ENCODE measurements around the gene H2AZ1. TPM values are rescaled to one million over a fixed set of nuclear protein-coding genes. Genes with fewer than 3 reads are reported as not detected.

H2AZ1 gene
- total and polyA plus RNA-seq, 2 donors (not counting 1 experiment from before 2014, with no cell fraction given) = 132 to 275 TPM

GRCh38 chr4:99927566-99927965 lies 22.5 kb downstream of the H2AZ1 start:
- H3K9ac ChIP-seq (ENCODE audit: insufficient read depth, low read length) = no peak overlapping the region
- no peak overlapping the region for H2AFZ ChIP-seq (ENCODE audit: low read length)
- peaks cover 2% of the 10 kb centered on the region for H3K36me3 ChIP-seq (ENCODE audit: control insufficient read depth, insufficient read depth, low read length)
- no peak overlapping the region for H3K4me3 ChIP-seq (replicated peaks in 1 of 4; ENCODE audit: control extremely low read depth in 1 of 4, insufficient read depth in 1 of 4, low read depth in 3 of 4, low read length in 4 of 4)
- H3K27me3 ChIP-seq (ENCODE audit: control insufficient read depth, insufficient read depth, low read length) = no peaks in the 10 kb centered on the region
- H4K20me1 ChIP-seq (ENCODE audit: control insufficient read depth, extremely low read depth, insufficient read depth, low read length) = no peaks in the 10 kb centered on the region
- no peak overlapping the region for H3K27ac ChIP-seq (ENCODE audit: insufficient read depth, low read length)
- DNase-seq (ENCODE audit: low read depth in 2 of 2) = peak in 1 of 2 donors; percentile 22
- TF ChIP-seq EZH2 (IDR thresholded peaks at IDR 0.05; ENCODE audit: low read length, missing control alignments) = no peak
- TF ChIP-seq CTCF (conservative IDR thresholded peaks at IDR 0.05 in 1 of 2, IDR thresholded peaks at IDR 0.05 in 1 of 2; ENCODE audit: low read depth in 1 of 2, low read length in 2 of 2) = no peak
- no peaks in the 10 kb centered on the region for H3K4me1 ChIP-seq (ENCODE audit: control insufficient read depth, extremely low read depth, insufficient read depth, low read length)
- no peaks in the 10 kb centered on the region for H3K9me3 ChIP-seq (ENCODE audit: control insufficient read depth, insufficient read depth, low read depth, low read length)
- peaks cover 21% of the 10 kb centered on the region for H3K79me2 ChIP-seq (ENCODE audit: control insufficient read depth, insufficient read depth, low read length)
- H3K4me2 ChIP-seq (ENCODE audit: extremely low read depth, insufficient read depth, low read length) = no peak overlapping the region

- Histone ChIP-seq H3K79me2 (ENCODE audit: control insufficient read depth, insufficient read depth, low read length) (no peaks in the 10 kb centered on the region), H2AFZ (ENCODE audit: low read length) (no peak overlapping the region), H3K27ac (ENCODE audit: insufficient read depth, low read length) (no peak overlapping the region), H3K27me3 (ENCODE audit: control insufficient read depth, insufficient read depth, low read length) (no peaks in the 10 kb centered on the region), H3K36me3 (ENCODE audit: control insufficient read depth, insufficient read depth, low read length) (no peaks in the 10 kb centered on the region), H3K4me3 (replicated peaks in 1 of 4; ENCODE audit: control extremely low read depth in 1 of 4, insufficient read depth in 1 of 4, low read depth in 3 of 4, low read length in 4 of 4) (no peak overlapping the region), H4K20me1 (ENCODE audit: control insufficient read depth, extremely low read depth, insufficient read depth, low read length) (no peaks in the 10 kb centered on the region), H3K4me2 (ENCODE audit: extremely low read depth, insufficient read depth, low read length) (no peak overlapping the region), H3K9ac (ENCODE audit: insufficient read depth, low read length) (no peak overlapping the region), H3K4me1 (ENCODE audit: control insufficient read depth, extremely low read depth, insufficient read depth, low read length) (no peaks in the 10 kb centered on the region), H3K9me3 (ENCODE audit: control insufficient read depth, insufficient read depth, low read depth, low read length) (no peaks in the 10 kb centered on the region)
- no peak for DNase-seq (ENCODE audit: low read depth in 2 of 2)
- TF ChIP-seq EZH2 (IDR thresholded peaks at IDR 0.05; ENCODE audit: low read length, missing control alignments) = no peak
- TF ChIP-seq CTCF (conservative IDR thresholded peaks at IDR 0.05 in 1 of 2, IDR thresholded peaks at IDR 0.05 in 1 of 2; ENCODE audit: low read depth in 1 of 2, low read length in 2 of 2) = no peak
These were observed 28.9 kb downstream of the H2AZ1 start for GRCh38 chr4:99921174-99921573.

GRCh38 chr4:99918656-99919055 lies 31.4 kb downstream of the H2AZ1 start:
- H3K36me3 ChIP-seq (ENCODE audit: control insufficient read depth, insufficient read depth, low read length) = no peaks in the 10 kb centered on the region

More at GRCh38 chr4:99918656-99919055, 31.4 kb downstream of the H2AZ1 start:
- Histone ChIP-seq H3K79me2 (ENCODE audit: control insufficient read depth, insufficient read depth, low read length) (no peaks in the 10 kb centered on the region), H3K27ac (ENCODE audit: insufficient read depth, low read length) (no peak overlapping the region), H2AFZ (ENCODE audit: low read length) (no peak overlapping the region), H3K9me3 (ENCODE audit: control insufficient read depth, insufficient read depth, low read depth, low read length) (no peaks in the 10 kb centered on the region), H3K9ac (ENCODE audit: insufficient read depth, low read length) (no peak overlapping the region), H3K4me2 (ENCODE audit: extremely low read depth, insufficient read depth, low read length) (no peak overlapping the region), H3K4me1 (ENCODE audit: control insufficient read depth, extremely low read depth, insufficient read depth, low read length) (no peaks in the 10 kb centered on the region), H3K27me3 (ENCODE audit: control insufficient read depth, insufficient read depth, low read length) (no peaks in the 10 kb centered on the region), H4K20me1 (ENCODE audit: control insufficient read depth, extremely low read depth, insufficient read depth, low read length) (no peaks in the 10 kb centered on the region), H3K4me3 (replicated peaks in 1 of 4; ENCODE audit: control extremely low read depth in 1 of 4, insufficient read depth in 1 of 4, low read depth in 3 of 4, low read length in 4 of 4) (no peak overlapping the region)
- TF ChIP-seq EZH2 (IDR thresholded peaks at IDR 0.05; ENCODE audit: low read length, missing control alignments) (no peak), CTCF (conservative IDR thresholded peaks at IDR 0.05 in 1 of 2, IDR thresholded peaks at IDR 0.05 in 1 of 2; ENCODE audit: low read depth in 1 of 2, low read length in 2 of 2) (no peak)
- no peak for DNase-seq (ENCODE audit: low read depth in 2 of 2)

Data from fibroblast of lung (primary cell).